ENCODE data around the gene PAX2. TPM values are rescaled to one million over a fixed set of nuclear protein-coding genes. Genes with fewer than 3 reads are reported as not detected.

Gene PAX2
- total RNA-seq, 1 experiment from 2014 or later: not detected

DNA sequence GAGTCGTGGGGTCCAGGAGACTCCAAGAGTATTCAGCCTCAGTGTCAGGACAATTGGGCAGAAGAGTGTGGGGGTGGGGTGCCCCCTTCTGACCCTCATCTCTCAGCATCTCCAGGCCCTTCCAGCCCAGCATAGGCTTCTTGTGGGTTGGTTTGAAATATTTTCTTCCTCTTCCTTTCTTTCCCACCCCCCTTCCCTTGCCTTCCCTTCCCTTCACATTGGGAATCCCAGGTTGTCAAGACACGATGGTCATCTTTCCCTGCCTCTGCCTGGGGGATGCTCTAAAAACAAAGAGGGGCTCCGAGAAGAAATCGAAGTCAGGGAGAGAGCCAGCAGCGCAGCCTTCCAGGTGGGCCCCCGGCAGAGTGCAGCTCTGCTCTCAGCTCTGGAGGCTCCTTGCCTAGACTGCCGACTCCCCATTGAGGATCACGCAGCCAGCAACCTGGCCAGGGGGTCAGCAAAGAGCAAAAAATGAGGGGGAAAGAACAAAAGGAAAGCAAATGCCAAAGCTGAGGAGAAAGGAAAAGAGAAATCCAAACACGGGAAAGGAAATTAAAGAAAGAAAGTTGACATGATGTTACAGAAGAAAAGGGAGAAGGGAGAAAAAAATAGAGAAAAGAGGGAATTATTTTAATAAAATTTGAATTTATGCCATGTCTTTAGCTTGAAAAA lies 1.5 kb downstream of the PAX2 start:
- in situ Hi-C loops (cut with HindIII; ENCODE audit: low pct_unique_long_range_greater_than_20kb, low sequenced_read_pairs): no loop called here
- no peak for DNase-seq (ENCODE audit: low read depth, low spot score)

DNA sequence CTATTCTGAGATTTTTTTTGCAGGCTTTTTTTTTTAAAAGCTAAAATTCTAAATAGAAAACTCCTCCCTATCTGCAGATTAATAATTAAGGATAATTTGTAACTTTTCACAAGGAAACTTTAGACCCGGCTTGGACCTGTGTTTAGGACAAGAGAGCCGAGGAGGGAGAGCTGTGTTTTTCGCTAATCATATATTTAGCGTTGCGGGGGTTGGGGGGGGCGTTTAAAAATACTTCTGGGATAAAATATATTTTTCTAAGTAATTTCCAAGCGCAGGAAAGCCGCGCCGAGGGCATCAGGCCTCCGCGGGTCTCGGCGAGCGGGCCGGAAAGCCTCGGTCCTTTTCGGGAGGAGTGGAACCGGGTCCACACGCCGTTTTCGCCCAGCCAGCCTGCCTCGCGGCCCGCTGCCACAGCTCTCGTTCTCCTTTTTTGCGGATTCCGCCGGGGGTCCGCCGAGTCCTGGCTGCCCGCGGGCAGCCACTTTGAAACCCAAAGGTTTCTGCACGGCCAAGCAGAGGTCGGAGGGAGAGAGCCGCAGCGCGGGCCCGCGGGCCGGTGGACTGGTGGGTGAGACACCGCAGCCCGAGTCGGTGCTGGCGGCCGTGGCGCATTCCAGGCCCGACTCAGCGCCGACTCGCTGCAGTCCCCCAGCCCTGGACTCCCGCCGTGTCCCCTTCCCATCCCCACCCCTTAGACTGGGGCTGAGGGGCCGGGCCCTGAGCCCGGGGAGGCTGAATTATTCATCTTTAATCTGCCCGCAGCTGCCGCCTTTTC lies 2.3 kb downstream of the PAX2 start:
- no peak for DNase-seq (ENCODE audit: low read depth, low spot score)
- in situ Hi-C loops (cut with HindIII; ENCODE audit: low pct_unique_long_range_greater_than_20kb, low sequenced_read_pairs): no loop called here

DNA sequence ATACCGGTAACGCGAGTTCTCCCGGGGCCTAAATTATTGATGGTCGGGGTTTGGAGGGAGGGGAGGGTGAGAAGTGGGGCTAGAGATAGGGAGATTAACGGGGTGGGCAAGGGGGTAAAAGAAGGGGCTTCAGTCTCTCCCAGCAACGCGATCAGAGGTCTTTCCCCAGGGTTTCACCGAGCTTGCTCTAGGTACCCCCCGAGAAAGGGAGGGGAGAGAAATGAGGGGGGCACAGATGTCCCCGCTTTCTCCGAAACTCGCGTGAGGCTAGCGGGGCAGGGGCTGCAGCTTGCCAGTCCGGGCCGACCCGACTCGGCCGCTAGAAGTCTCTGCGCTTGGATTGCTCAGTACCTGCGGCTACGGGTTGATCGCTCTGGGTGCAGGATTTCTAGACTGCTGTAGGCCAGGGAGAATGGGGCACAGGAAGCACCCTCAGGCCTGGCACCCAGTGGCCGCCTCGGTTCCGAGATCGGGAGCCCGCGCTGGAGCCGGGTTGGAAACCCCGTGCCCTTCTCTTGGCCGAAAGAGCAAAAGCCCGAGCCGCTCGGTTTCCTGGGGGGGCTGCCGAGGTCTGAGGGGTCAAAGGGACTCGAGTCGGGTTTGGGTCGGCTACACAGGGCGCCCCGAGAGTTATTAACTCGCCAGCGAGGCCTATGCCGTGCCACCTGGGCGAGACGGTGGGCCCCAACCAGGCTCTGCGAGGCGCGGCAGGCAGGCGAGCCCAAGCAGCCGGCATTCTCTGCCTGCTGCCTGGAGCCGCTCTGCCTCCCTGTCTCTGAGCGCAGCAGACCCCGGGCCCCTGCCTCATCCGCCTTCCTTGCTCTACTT lies 3.1 kb downstream of the PAX2 start:
- DNase-seq (ENCODE audit: low read depth, low spot score): no peak
- in situ Hi-C loops (cut with HindIII; ENCODE audit: low pct_unique_long_range_greater_than_20kb, low sequenced_read_pairs): no loop called here

DNA sequence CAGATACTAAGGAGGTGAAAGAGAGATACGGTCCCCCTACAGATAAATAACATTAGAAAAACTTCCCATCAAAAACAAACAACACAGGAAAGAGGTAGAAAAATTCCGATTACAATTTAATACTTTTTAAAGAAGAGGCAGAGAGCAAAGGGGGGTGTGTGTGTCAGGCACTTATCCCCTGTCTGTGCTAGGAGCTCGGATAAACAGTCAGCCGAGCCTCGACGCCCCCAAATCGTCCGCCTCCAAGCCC lies 3.6 kb downstream of the PAX2 start:
- in situ Hi-C loops (cut with HindIII; ENCODE audit: low pct_unique_long_range_greater_than_20kb, low sequenced_read_pairs): no loop called here
- DNase-seq (ENCODE audit: low read depth, low spot score): no peak

DNA sequence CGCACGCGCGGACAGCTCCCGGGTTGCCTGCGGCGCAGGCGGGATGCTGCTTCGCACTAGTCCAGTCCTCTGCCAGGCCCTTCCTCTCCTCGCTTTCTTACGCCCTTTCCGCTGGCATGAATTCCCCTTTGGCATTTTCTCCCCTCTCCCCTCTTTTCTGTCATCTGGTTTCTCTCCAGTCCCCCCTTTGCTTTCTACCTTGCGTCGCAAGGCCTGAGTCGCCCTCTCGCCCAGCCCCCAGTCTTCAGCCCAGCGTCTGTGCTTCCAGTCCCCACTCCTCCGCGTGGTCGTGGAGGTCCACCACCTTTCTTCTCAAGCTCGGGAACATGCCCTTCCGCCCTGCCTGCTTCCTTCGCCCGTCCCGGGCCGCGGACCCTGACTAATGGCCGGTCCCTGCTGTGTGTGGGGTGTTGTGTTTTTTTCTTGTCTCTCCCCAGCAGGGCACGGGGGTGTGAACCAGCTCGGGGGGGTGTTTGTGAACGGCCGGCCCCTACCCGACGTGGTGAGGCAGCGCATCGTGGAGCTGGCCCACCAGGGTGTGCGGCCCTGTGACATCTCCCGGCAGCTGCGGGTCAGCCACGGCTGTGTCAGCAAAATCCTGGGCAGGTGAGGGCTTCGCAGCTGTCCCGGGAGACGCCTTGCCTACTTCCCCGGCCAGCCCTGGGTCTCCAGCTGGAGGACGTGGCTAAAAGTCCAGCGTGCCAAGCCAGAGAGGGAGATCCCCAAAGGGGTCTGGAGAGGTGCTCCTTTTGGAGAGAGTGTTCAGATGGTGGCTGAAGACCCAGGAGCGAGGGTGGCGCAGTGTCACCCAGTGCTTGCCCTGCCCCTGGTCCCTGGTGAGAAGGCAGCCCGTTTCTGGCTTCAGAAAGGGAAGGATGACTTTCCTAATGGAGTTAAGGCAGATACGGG lies 4.2 kb downstream of the PAX2 start:
- no peak for DNase-seq (ENCODE audit: low read depth, low spot score)
- in situ Hi-C loops (cut with HindIII; ENCODE audit: low pct_unique_long_range_greater_than_20kb, low sequenced_read_pairs): no loop called here

DNA sequence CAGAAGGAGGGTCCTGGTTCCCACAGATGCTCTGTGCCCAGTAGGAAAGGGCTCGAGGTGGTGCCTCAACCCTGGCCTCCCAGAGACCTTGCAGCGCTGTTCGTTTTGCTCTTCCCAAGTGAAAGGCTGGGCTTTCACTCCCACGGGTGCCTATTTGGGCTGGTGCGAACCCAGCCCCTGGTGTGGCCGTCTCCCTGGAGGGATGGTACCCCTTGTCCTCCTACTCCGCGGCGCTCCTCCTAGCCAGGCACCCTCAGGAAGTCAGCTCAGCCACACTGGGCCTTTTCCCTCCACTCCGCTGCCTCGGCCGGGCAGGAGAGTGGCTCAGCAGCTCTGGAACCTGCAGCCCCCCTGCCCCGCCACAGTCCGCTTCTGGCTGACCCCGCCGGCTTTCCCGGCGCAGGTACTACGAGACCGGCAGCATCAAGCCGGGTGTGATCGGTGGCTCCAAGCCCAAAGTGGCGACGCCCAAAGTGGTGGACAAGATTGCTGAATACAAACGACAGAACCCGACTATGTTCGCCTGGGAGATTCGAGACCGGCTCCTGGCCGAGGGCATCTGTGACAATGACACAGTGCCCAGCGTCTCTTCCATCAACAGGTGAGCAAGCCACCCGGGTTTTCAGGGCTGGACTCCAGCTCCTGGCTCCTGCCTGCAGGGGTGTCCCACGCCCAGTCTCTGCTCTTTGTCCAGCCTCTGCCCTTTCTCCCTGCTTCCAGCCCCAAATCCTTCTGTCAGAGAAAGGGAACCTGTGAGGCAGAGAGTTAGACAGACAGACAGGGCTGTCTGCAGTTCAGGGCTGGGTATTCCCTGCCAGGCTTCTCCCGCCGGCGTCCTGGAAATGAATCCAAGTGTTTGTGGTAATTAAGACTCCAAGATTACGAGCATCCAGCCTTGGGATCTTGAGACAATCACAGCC lies 5.2 kb downstream of the PAX2 start:
- no peak for DNase-seq (ENCODE audit: low read depth, low spot score)
- in situ Hi-C loops (cut with HindIII; ENCODE audit: low pct_unique_long_range_greater_than_20kb, low sequenced_read_pairs): no loop called here

DNA sequence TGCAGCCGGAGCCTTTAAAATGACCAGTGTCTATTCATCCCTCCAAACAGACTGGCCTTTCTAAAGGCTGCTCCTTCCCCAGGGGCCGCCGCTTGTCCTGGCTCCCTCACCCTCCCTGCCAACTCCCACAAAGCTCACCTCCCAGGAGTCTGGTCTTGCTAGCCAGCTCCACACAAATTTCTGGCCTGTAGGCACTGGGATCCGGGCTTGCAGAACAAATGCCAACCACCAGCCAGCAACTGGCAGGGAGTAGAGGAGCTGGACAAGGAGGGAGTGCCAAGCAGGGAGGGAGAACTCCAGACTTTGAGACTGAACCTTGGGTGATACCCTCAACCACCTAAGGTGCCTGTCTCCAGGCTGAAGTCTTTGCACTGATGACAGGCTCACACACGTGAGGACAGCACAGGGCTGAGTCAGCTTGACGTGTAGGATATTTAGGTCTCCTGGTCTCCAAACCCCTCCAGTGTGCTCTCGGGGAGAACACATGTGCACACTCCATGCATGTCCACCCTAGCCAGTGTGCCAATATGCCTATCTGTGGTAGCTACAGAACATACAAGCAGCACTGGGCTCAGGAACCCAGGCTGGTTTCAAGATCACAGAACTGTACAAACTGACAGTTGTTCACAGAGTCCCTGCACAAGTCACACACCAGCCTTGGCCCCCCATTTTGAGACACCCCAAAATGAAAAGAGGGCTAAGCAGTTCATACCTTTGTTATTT lies 6.0 kb downstream of the PAX2 start:
- DNase-seq (ENCODE audit: low read depth, low spot score): peak; percentile 9
- in situ Hi-C loops (cut with HindIII; ENCODE audit: low pct_unique_long_range_greater_than_20kb, low sequenced_read_pairs): no loop called here

DNA sequence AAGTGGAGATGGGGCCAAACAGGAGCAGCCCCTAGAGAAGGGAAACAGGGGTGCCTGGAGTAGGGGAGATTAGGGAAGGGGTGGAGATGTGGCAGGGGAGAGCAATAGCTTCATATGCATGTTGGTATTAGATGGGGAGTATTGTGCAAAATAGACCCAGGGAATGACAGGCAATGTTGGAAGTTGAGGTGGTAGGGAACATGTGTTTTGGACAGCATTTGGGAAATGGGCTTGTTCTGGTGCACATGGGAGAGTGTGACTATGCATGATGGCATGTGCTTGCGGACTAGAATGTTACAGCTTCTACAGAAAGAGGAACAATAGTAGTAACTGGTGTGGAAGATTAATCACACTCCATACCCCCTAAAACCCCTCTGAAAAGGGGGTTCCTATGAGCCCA lies 10.4 kb downstream of the PAX2 start:
- DNase-seq (ENCODE audit: low read depth, low spot score): no peak
- in situ Hi-C loops (cut with HindIII; ENCODE audit: low pct_unique_long_range_greater_than_20kb, low sequenced_read_pairs): no loop called here

DNA sequence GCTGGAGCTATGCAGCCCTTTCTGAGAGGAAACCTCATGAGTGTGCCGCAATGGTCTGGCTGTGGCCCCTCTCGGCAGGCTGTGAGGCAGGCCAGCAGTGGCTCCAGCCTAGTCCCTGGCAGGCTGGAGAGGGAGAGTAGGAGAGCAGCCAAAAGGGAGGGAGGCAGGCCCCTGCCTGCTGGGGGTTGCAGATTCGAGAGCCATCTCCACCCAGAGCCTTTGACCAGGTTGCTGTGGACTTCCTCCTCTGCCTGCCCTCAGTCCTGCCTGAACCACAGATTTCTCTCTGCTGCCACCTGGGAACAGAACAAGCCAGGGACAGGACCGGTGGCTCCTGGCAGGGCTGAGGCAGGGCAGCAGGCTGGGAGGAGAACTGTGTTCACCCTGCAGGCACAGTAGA lies 13.9 kb downstream of the PAX2 start:
- in situ Hi-C loops (cut with HindIII; ENCODE audit: low pct_unique_long_range_greater_than_20kb, low sequenced_read_pairs): no loop called here
- DNase-seq (ENCODE audit: low read depth, low spot score): no peak

DNA sequence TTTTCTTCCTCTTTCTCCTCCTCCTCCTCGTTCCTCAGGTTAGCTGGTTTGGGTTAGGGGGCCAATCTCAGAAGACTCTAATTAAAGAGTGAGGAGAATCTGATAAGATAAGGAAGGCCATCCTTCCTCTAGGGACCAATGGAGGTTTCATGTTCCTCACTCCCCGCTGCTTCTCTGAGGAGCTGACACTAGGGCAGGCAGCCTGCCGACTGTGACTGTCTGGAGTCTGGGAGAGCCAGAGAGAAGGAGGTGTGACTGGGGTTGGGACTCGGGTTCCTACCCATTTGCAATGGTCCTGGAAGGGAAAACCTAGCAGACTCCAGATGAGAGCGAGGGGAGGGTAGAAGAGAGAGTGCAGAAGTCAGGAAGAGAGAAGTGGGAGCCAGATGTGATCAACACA lies 15.3 kb downstream of the PAX2 start:
- DNase-seq (ENCODE audit: low read depth, low spot score): no peak
- in situ Hi-C loops (cut with HindIII; ENCODE audit: low pct_unique_long_range_greater_than_20kb, low sequenced_read_pairs): no loop called here

DNA sequence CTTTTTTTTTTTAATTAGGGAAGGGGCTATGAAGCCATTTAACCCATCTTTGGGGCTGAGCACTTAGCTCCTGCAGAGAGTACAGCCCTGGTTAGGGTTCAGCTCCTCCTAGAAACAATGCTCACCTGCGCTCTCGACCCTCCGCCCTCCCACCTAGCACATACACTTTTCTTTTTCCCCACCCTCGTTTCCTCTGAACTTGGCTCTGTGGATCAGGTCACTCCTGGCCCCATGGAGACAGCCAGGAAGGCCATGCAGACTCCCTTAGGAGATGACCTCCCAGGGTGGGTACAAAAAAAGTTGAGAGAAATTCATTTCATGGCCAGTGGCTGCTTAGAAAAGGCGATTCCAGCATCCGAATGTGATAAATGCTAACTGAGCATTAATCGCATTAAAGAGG lies 15.8 kb downstream of the PAX2 start:
- in situ Hi-C loops (cut with HindIII; ENCODE audit: low pct_unique_long_range_greater_than_20kb, low sequenced_read_pairs): no loop called here
- no peak for DNase-seq (ENCODE audit: low read depth, low spot score)

DNA sequence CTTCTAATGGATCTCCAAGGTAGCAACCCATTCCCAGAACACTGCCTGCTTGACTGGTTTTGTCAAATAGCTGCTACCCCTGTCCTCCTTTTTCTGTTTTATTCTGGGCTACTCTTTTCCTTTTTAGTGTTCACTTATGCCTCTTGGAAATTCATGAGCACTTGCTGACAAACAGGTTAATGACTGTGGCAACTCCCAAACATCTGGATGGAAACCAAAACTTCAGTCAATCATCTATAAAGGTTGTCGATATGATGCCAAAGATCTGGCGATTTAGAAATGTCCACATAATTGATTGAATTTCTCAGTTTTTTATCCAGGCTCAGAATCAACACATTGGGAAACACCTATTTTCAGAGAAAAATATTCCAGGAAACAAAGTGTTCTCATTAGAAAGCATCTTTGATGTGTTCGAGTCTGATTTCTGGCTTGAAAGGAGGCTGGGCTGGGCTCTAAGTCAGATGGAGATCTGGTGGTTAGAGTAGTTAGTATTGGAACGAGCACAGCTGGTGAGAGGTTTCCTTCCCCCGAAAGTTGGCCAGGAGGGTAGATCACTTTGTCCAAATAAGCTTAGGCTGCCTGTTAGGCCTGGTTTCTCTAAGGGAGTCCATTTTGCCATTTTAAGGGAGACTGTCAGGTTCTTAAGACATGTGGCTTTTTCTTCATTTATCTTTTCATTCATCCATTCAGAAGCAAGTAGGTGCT lies 17.8 kb downstream of the PAX2 start:
- DNase-seq (ENCODE audit: low read depth, low spot score): no peak
- in situ Hi-C loops (cut with HindIII; ENCODE audit: low pct_unique_long_range_greater_than_20kb, low sequenced_read_pairs): no loop called here

DNA sequence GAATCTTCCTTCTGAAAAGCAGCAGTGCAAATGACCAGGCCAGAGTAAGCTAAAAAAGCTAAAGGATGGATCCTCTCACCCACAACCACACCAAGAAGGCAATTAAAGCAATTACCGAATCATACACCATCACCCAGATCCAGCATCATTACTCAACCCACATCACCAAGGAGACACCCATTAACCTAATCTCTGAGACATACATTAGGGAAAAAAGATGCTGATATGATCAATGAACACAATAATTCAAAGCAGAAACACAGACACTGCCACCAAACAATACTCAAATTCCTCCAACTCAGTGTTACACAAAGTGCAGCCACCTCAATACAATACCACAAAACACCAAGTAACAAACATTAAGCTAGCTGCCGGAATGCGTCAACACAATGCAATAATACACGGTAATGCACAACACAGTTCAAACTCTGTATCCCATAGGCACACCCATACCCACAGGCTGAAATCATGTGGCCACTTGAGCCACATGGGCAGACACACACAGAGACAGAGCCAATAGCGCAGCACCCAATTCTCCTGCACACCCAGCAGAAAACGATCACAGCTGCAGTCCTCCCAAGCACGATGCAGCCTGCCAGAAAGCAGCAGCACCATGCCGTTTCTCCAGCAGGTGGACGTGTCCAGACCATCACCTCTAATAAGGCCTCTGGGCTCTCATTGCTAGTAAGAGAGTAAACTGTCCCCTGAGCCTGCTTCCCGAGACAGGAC lies 21.5 kb downstream of the PAX2 start:
- in situ Hi-C loops (cut with HindIII; ENCODE audit: low pct_unique_long_range_greater_than_20kb, low sequenced_read_pairs): no loop called here
- DNase-seq (ENCODE audit: low read depth, low spot score): peak; percentile 28

DNA sequence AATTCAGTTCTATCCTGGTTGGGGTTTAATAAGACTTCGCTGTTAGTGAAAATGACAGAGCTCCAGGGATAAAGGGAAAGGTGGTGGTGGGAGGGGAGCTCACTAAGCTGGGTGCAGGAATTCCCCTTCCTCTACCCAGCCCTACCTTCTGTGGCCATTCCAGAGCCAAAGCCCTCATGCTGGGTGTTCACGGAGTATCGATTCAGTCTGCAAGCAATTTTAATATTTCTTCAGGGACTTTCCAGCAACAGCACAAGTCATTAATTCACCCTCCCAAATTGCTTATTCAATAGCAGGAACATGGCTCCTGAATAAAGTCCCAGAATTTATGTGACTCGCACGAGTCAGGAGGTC lies 22.0 kb downstream of the PAX2 start:
- in situ Hi-C loops (cut with HindIII; ENCODE audit: low pct_unique_long_range_greater_than_20kb, low sequenced_read_pairs): no loop called here
- no peak for DNase-seq (ENCODE audit: low read depth, low spot score)

DNA sequence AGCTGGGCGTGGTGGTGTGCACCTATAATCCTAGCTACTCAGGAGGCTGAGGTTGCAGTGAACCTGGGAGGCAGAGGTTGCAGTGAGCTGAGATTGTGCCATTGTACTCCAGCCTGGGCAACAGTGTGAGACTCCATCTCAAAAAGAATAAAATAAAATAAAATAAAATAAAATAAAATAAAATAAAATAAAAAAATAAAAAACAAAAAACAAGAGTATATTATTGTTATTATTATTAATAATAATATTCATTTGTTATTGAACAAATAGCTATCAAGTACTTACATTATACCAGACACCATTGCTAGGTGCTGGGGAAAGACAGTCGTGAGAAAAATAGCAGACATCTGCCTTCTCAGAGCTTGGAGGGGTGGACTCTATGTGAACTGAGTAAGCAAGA lies 24.1 kb downstream of the PAX2 start:
- in situ Hi-C loops (cut with HindIII; ENCODE audit: low pct_unique_long_range_greater_than_20kb, low sequenced_read_pairs): no loop called here

More for the DNA sequence above, 24.1 kb downstream of the PAX2 start:
- DNase-seq (ENCODE audit: low read depth, low spot score): no peak
